ENCODE results near the gene SORBS1.

Gene SORBS1

DNA sequence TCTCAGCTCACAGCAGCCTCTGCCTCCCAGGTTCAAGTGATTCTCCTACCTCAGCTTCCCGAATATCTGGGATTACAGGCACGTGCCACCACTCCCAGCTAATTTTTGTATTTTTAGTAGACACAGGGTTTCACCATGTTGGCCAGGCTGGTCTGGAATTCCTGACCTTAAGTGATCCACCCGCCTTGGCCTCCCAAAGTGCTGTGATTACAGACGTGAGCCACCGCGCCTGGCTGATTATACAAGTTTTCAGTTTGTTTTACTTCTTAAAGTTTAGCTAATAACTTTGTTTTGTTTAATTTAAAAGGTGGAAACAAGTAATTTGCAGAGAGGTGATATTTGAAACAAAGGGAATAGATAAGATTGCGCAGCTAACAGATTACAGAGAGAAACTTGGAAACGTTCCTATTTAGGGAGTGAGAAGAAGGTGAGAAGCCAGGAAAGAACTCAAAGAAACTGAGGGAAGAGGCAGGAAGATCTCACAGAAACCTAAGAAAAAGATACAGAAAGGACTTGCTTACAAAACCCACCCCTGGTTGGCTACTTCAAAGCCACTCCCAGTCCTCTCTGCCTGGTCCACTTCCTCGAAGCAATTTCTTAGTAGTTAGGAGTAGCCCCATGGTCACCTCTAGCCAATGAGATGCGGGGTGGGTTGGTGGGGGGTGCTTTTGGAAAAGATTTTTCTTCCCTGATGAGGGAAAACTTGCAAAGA lies 255.4 kb downstream of the SORBS1 start:
- DNase-seq: no peak

DNA sequence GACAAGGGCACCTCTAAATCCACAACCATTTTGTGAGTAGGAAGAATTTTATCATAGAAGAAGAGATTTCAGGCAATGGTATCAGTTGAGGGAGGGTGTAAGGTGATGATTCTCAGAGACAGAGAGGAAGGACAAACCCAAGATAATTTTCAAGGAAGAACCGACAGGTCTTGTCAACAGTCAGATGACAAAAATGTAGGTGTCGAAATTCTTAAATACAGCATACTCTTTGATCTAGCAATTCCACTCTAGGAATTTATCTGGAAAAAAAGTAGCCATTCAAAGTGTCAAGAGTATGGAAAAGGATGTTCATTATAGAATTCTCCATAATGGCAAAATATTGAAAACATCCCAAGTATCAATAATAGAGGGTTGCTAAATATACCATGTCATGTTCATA lies 256.2 kb downstream of the SORBS1 start:
- DNase-seq: no peak

DNA sequence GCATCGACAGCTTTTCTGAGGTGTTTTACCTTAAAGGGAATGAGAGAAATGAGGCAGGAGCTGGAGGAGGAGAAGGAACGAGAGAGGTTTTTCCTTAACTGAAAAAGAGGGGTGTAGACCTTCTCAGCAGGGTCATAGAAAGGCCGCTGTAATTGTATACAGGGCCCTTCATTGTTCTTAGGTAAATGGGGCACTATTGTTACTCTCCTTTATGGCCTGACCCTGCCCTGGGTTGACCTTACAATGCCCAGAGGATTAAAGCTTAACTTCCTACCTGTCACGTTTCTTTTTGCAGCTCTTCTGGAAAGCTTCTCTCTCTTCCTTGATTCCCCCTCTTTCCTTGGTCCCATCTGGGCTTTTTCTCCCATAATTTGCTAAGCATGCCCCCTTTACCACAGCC lies 256.7 kb downstream of the SORBS1 start:
- no peak for DNase-seq

DNA sequence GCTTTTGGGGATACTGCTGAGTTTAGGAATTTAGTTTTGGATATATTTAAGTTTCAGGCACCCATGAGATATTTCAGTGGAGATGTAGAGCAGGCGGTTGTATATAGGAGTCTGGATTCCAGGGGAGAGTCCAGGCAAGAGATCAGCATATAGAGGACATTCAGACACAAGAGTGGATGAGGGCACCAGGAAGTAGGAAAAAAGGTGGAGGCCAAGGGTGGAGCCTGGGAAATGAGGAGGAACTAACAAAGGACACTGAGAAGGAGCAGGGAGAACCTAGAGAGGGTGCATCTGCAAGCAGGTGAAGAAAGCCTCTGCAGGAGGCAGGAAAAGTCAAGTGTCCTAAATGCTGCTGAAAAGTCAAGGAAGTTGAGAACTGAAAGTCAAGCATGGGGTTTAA lies 257.2 kb downstream of the SORBS1 start:
- no peak for DNase-seq

DNA sequence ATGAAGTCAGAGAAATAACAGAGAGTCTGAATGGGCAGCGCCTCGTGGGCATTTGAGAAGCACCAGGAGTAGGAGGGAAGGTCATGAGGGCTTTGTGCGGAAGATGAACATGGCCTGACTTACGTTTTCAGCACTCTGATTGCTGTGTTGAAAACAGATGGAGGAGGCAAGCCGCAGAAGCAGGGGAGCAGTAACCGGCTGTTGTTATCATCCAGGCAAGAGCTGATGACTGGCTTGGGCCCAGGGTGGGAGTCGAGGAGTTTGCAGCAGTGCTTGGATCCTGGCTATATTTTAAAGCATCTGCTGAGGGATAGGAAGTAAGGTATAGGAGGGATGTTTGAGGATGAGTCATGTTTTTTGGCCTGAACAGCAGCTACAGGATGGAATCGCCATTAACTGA lies 257.6 kb downstream of the SORBS1 start:
- DNase-seq: no peak

DNA sequence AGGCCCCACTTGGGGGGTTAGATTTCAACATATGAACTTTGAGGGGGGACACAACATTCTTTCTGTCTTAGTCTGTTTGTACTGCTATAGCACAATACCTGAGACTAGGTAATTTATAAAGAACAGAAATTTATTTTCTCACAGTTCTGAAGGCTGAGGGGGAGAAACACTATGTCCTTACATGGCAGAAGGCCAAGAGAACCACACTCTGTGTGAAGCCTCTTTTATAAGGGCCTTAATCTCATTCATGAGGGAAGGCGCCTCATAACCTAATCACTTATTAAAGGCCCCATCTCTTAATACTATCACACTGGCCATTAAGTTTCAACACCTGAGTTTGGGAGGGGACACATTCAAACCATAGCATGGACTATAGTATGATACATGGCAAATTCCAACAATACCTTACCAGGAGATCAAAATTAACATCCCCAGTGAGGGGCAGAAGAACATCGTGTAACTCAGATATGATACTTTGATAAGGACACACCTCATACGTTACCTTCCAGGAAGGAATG lies 261.1 kb downstream of the SORBS1 start:
- no peak for DNase-seq

DNA sequence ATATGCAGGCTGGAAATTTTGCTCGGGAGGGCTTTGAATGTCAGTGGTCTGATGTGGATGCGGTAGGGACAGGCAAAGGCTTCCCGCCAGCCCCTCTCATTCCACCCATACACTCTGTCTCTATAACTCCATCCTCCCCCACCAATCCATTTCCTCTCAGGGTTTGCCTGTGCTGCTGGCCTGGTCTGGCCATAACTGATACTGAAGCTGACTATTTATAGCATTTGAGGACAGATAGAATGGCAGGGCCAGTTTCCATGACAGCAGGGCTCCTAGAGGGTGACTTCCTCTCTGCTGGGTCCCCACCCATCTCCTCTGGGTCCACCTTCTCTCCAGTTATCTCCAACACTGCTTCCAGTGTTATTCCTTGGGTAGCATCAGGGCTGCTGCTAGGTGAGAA lies 263.8 kb downstream of the SORBS1 start:
- peak; percentile 45 to 63 for DNase-seq

DNA sequence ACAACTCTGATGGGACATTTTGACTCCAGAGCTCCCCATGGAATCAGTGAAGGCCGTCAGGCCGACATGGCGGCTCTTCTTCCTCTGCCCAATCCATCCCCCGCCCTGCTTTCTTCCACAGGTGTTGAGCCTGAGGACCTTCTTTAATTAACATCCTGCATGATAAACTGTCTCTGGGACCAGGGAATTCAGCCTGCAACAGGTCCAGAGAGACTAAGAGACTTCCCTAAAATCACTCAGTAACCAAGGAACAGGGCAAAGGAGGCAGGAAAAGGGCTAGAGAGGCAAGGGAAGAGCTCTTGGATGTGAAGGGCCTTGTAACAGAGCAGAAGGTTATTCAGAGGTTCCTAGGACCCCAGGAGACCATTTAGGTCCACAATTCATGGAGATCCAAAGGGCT lies 264.4 kb downstream of the SORBS1 start:
- no peak for DNase-seq

DNA sequence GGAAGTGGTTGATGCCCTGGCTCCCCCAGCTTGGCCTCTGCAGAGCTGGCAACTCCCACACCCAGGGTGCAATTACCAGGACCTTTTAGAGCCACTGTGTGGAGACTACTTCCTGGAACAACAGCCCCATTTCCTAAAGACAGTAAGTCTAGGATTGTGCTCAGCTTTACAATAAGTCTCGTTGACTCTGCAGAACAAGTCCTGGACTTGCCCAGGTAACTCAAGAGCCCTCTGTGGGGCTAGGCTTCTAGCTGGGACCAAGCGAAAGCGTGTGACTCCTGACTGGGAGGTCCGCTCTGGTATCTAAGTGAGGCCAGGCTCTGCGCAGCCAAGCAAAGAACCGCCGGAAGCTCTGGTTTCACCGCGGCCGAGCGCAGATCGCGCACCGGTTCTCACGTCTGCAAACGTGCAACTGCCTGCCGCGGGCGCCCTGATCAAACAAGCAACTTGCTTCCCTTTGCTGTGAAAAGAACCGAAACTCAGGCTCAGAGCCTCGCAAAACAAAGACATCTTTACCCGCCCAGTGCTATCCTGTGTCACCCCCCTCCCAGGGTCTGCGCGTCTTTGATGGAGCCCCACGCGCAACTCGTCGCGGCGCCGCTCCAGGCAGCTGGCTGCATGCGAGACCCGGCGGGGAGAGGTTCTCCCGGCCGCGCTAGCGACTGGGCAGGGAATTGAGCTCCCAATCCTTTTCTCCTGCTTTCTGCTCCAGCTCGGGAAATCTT lies 266.0 kb downstream of the SORBS1 start:
- DNase-seq: peak; percentile 78 to 82

DNA sequence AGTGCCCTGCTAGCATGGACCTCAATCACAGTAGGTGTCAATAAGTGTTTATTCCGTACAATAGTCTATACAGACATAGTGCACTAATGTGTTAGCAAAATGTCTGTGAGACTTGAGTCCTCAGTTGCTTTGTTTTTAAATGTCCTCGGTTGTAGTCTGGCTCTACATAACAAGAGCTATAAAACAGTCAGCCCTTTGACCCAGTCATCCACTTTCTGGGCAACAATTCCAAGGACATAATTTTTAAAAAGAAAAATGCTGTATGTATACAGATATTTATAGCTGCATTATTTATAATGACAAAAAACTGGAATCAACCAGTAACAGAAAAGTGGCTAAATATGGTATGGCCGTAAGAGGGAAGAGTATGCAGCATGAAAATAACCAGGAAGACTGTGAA lies 267.5 kb downstream of the SORBS1 start:
- no peak for DNase-seq

DNA sequence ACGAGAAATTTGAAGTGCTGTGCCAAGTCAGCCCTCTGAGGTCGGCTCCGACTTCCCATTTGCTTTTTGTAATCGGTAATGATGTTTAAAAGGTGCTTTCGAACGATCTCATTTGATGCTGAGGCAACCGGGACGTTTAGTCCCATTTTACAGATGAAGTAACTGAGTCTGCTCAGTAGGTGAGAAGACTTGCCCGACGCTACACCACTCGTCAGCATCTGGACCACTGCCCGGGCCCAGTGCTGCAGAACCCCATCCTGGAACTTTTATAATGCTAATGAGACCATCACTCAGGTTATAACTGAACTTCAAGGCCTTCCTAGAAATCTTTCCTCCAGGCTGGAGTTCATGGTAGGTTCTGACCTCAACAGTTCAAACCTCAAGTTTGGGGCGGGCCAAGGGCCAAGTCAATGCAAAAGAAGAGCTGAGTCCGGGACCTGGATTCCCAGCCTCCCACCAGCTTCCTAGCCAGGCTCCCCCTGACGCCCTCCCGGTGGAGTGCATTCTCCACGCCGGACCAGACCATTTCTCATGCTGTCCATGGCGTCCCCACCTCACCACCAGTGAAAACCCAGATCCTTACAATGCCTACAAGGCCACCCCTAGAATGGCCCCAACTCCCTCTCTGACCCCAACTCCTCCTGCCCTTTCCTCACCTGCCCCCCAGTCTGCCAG lies 269.7 kb downstream of the SORBS1 start:
- DNase-seq: no peak

DNA sequence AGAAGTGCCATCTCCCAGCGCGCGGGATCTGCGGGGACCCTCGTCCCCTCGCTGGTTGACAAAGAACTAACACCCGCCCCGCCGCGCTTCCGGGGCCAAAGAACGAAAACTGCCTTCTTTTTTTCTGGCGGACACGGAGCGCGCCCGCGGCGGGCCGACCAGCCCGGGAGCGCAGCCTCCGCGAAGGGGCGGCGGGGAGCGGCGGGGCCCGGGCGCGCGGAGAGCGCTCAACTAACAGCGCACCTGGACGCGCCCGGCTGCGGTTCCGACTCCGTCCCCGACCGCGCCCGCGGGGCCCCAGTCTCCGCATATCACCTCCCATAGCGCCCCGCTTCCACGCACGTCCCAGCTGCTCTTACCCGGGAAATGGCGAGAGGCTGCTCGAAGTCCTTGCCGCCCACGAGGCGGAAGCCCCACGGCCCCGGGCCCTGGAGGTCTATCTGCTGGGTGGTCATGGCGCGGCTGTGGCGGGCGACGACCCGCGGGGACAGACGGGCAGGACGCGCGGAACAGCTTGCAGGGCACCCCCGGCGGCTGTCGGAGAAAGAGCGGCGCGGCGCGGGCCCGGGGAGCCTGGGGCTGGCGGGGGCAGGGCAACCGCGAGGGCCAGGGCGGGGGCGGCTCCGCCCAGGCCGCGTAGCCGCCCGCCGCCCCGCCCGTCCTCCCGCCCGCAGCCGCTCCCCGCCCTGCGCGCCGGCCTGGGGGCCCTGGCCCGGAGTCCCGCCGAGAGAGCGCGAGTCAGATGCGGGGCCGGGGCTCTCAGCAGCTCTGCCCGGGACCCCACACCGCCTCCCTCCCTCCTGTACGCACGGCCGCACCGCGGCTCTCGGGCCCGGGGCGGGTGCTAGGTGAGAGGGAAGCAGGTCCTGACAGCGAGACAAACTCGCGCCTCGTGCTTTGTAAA lies 270.5 kb downstream of the SORBS1 start, which contains the start of gene PDLIM1:
TSS of gene PDLIM1 (minus strand) at position 543 of the 904 bp plus-strand sequence. CDS start at position 455, 88 bp downstream.
- peak; percentile 26 to 31 for DNase-seq

DNA sequence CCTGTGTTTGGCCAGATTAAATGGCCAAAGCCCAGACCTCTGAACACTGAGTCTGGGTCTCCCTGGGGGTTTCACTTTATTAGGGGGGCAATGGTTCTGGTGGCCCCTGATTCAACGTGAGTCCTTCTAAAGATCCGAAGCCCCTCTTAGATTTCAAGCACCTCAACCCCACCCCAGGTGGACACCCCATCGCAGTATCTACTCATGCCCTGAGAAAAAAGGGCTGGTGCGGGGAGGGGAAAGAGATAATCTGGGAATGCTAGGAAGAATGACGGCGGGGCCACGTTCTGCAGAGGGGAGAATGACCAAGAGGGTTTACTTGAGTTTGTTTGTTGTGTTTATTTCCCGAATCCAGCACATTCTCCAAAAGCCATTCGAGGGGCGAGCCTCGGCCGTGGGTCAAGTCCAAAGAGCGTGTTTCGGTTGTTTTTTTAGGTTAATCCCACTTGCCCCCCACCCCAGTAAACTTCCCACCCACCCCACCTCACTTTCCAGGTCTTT lies 271.2 kb downstream of the SORBS1 start:
- DNase-seq: no peak

DNA sequence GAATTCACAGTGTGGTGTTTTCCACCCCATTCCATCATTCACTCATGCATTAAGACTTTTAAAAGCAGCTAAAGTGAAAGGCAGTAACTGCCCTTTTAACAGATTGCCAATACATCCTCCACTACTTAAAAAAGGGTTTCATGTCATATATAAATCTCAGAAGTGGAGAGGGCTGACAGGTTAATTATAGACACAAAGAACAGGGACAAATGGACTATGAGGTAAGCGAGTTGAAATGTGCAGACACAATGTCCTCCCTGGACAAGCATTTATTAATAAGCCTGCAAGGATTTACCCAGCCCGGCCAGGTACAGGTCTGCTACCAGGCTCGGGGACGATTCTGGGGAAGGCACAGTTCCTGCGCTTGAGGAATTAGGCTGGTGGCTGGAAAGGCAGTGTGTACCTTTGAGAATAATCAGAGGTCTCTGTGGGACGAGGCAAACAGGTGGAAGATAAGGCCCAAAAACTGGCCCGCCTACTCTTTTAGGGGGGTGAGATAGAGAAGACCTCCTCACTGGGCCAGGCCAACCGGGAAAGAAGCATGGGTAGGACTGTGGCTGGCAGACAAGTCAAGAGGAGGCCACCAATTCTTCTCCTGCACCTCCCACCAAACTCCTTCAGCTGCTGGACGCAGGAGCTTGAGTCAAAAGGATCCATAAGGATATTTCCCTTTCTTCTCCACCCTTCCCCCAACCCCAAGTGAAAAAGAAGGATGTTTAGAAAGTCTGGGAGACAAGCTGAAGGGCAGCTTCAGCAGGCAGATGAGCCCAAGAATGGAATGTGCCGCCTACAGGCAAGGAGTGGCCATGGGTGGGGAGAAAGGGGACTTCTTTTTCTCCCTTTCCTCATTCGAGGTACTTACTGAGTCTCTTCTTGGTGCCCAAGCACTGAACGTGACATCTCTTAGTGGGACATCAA lies 271.9 kb downstream of the SORBS1 start:
- DNase-seq: peak in 1 of 2 experiments; percentile 13

DNA sequence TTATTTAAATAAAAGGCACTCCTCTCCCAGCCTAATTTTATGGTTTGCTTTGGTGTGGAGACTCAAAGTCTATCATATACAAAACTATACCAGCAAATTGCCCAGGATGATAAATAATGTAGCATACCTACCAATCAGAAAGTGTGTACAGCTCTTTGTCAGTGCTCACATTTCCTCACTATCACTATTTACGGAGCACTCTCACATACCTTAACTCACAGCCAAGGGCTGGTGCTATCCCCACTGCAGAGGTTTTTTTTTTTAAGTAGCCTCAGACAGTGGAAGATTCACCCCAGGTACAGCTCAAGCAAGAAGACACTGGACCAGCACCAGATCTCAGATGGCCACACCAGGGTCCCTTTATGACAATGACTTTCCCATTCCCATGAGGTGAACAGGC lies 272.9 kb downstream of the SORBS1 start:
- no peak for DNase-seq

DNA sequence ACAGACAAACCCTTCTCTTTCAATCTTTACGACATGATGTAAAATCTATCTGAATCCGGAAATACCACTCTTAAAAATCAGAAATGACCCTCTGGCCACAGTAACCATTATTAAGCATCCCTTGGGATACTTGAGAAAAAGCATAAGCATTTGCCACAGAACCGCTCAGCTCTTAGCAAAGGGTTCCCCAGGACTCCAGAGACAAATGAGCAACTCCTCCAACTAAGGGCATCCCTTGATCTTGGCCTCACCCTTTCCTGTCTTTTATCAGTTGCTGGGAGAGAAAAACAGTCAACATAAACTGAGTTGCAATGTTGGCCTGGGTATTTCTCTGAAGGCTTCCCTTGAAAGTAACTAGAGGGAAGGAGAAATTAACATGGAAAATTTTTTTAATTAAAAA lies 273.9 kb downstream of the SORBS1 start:
- DNase-seq: no peak

DNA sequence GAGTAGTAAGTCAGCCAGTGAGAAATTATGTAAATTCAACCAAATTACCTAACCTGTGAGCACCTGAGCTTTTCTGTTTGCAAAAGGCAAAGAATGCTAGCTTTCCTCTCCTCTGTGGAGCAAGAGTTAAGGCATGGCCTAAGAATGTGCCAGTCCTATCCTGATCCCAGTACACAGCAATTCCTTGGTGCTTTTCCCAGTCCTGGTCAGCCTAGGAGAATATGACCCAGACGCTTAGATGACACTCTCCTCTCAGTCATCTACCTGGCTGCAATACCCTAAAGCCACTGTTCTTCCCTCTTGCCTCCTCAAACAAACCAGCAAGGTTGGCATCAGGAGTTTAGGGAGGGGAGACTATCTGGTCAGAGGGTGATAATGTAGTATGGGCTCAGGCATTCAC lies 274.5 kb downstream of the SORBS1 start:
- no peak for DNase-seq

DNA sequence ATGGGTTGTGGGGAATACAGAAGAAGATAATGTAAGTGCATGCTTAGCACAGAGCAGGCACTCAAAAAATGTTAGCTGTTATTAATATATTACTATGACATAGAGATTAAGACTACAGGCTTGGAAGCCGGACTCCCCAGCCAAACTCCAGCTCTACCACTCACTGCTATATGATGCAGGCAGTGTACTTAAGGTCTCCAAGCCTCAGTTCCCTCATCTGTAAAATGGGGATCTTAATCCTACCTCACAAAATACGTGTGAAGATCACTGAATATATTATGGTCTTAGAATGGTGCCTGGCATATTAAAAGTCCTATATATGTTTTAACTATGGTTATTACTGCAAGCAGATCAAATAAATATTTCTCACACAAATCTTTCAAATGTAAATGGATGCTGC lies 275.6 kb downstream of the SORBS1 start:
- no peak for DNase-seq

DNA sequence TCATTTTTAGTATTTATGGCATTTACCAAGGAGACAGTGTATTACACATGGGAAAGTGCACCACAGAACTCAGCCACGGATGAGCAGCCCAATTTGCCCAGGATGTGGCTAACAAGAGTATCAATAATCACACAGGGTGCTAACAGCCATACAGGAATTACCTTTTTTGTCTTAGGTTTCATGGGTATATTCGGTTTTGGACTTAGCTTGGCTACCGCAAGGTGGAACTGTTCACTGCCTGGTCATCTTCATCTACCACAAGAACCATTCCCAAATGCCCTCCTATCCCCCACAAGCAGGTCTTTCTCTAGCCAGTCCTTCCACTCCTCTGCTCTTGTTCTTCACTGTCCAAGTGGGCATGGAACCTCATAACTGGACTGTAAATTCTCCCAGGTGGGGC lies 276.4 kb downstream of the SORBS1 start:
- DNase-seq: no peak

DNA sequence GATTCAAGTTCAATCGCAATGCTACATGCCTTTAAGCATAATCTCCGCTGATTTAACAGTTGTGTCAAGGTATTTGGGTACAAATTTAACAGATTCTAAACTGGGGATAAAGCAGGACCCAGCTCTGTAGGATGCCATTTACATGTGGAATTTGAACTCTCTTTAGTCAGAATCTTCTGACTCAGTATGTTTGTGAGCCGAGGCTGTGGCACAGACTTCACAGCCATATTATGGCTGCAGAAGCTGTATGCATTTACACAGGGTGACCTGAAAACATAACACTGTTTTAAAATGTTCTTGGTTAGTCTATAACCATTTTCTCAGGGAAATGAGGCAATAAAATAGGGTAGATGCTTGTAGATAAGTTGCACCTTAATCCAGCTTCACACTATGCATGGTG lies 279.1 kb downstream of the SORBS1 start:
- DNase-seq: no peak

DNA sequence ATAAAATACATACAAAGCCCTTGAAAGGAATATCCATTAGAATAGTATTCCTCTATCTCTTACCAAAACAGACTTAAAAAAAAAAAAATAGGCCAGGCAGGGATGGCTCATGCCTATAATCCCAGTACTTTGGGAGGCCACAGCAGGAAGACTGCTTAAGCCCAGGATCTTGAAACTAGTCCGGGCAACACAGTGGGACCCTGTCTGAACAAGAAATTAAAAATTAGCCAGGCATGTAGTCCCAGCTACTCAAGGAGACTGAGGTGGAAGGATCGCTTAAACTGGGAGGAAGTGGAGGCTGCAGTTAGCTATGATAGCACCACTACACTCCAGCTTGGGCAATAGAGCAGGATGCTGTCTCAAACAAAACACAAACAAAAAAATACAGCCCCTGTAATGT lies 280.0 kb downstream of the SORBS1 start:
- DNase-seq: no peak
